HEK293 (cell line): ENCODE measurements around the gene CGGBP1.

Source experiments
- CTCF ChIA-PET: fragments of 350-600 bp; formaldehyde crosslinking; extraction: SDS; loops from one replicate; lab custom pipeline; 2021; ENCODE audit warnings: antibody characterized with exemption; lab: Yijun Ruan, JAX
- POLR2A ChIA-PET: fragments of 300-600 bp; formaldehyde crosslinking; extraction: SDS; loops from one replicate; lab custom pipeline; 2020; ENCODE audit warnings: antibody characterized with exemption, inconsistent platforms; lab: Yijun Ruan, JAX
- H3K27ac ChIP-seq: fragments of 200-500 bp; sonication (Bioruptor generic); 2 replicates; pipeline ENCODE4 v1.5.1; 2014; ENCODE audit warnings: low read depth, low read length, control low read depth, inconsistent platforms; ENCODE audit errors: extremely low read depth
- H3K36me3 ChIP-seq, 2 experiments: fragments of 200-500 bp in 1 of 2; sonication (Bioruptor generic) in 1 of 2; 1 replicate in 1 of 2; 2 replicates in 1 of 2; pipeline ENCODE4 v1.5.1; 2014 to 2017; ENCODE audit warnings: inconsistent platforms in 2 of 2, low read length in 2 of 2; ENCODE audit not compliant: control insufficient read depth in 2 of 2, insufficient read depth in 1 of 2
- H3K4me1 ChIP-seq: fragments of 200-500 bp; sonication (Bioruptor generic); 2 replicates; pipeline ENCODE4 v1.5.1; 2014; ENCODE audit warnings: mild to moderate bottlenecking, low read length, inconsistent platforms; ENCODE audit not compliant: control insufficient read depth, insufficient read depth
- H3K4me3 ChIP-seq: 2 replicates; pipeline ENCODE4 v1.5.1; 2011; ENCODE audit warnings: low read depth, mild to moderate bottlenecking, control low read depth, low read length, moderate library complexity
- H3K9me3 ChIP-seq: fragments of 200-500 bp; sonication (Bioruptor generic); 2 replicates; pipeline ENCODE4 v1.5.1; 2014; ENCODE audit warnings: low read depth, low read length, inconsistent platforms; ENCODE audit not compliant: control insufficient read depth, insufficient read depth
- IKZF3 ChIP-seq: fragments of 450-650 bp; IDR thresholded peaks from 2 replicates; pipeline ENCODE4 v1.5.0; 2018; ENCODE audit warnings: missing biosample characterization, mild to moderate bottlenecking, missing genetic modification characterization, moderate library complexity
- PRDM1 ChIP-seq: fragments of 450-650 bp; formaldehyde crosslinking; IDR thresholded peaks from 2 replicates; pipeline ENCODE4; 2016; ENCODE audit warnings: missing biosample characterization, missing genetic modification characterization
- REPIN1 ChIP-seq: fragments of 450-650 bp; formaldehyde crosslinking; IDR thresholded peaks from 2 replicates; pipeline ENCODE4 v1.5.1; 2017; ENCODE audit warnings: missing biosample characterization, missing genetic modification characterization, low read depth
- YY1 ChIP-seq: fragments of 450-650 bp; formaldehyde crosslinking; IDR thresholded peaks from 2 replicates; pipeline ENCODE4 v1.5.1; 2018; ENCODE audit warnings: missing biosample characterization, missing genetic modification characterization
- ZBTB20 ChIP-seq: fragments of 450-650 bp; formaldehyde crosslinking; IDR thresholded peaks from 2 replicates; pipeline ENCODE4 v1.5.1; 2016; ENCODE audit warnings: missing biosample characterization, missing genetic modification characterization
- ZBTB44 ChIP-seq: fragments of 450-650 bp; IDR thresholded peaks from 2 replicates; pipeline ENCODE4 v1.5.1; 2018; ENCODE audit warnings: missing biosample characterization, mild to moderate bottlenecking, missing genetic modification characterization
- ZBTB8A ChIP-seq: fragments of 450-650 bp; formaldehyde crosslinking; IDR thresholded peaks from 2 replicates; pipeline ENCODE4 v1.5.1; 2016; ENCODE audit warnings: missing biosample characterization, missing genetic modification characterization
- ZFP41 ChIP-seq: fragments of 450-650 bp; formaldehyde crosslinking; IDR thresholded peaks from 2 replicates; pipeline ENCODE4 v1.5.1; 2016; ENCODE audit warnings: missing biosample characterization, missing genetic modification characterization, borderline replicate concordance
- ZFP69B ChIP-seq: fragments of 450-650 bp; formaldehyde crosslinking; IDR thresholded peaks from 2 replicates; pipeline ENCODE4 v1.5.1; 2016; ENCODE audit warnings: missing biosample characterization, missing genetic modification characterization
- ZNF112 ChIP-seq: fragments of 450-650 bp; formaldehyde crosslinking; IDR thresholded peaks from 2 replicates; pipeline ENCODE4 v1.5.0; 2017; ENCODE audit warnings: missing biosample characterization, missing genetic modification characterization
- ZNF121 ChIP-seq: fragments of 450-650 bp; formaldehyde crosslinking; IDR thresholded peaks from 2 replicates; pipeline ENCODE4 v1.5.1; 2016; ENCODE audit warnings: missing biosample characterization, missing genetic modification characterization
- ZNF138 ChIP-seq: fragments of 450-650 bp; formaldehyde crosslinking; IDR thresholded peaks from 2 replicates; pipeline ENCODE4 v1.5.1; 2016; ENCODE audit warnings: missing biosample characterization, missing genetic modification characterization, borderline replicate concordance
- ZNF169 ChIP-seq: fragments of 450-650 bp; formaldehyde crosslinking; IDR thresholded peaks from 2 replicates; pipeline ENCODE4 v1.5.1; 2016; ENCODE audit warnings: missing biosample characterization, missing genetic modification characterization
- ZNF274 ChIP-seq, 2 experiments: fragments of 200-500 bp in 1 of 2; fragments of 450-650 bp in 1 of 2; sonication (Bioruptor generic) in 1 of 2; formaldehyde crosslinking in 1 of 2; IDR thresholded peaks; 2 replicates each; pipeline versions ENCODE4 v1.5.1 to v1.6.1; 2014 to 2016; ENCODE audit warnings: borderline replicate concordance in 1 of 2, inconsistent platforms in 1 of 2, low read length in 1 of 2, missing biosample characterization in 1 of 2, missing genetic modification characterization in 1 of 2
- ZNF335 ChIP-seq: fragments of 450-650 bp; formaldehyde crosslinking; conservative IDR thresholded peaks from 2 replicates; pipeline ENCODE4 v1.5.1; 2016; ENCODE audit warnings: missing biosample characterization, missing genetic modification characterization
- ZNF341 ChIP-seq: fragments of 450-650 bp; formaldehyde crosslinking; IDR thresholded peaks from 2 replicates; pipeline ENCODE4; 2016; ENCODE audit warnings: low read depth, missing biosample characterization, missing genetic modification characterization
- ZNF37A ChIP-seq: fragments of 450-650 bp; IDR thresholded peaks from 2 replicates; pipeline ENCODE4 v1.5.1; 2018; ENCODE audit warnings: missing biosample characterization, missing genetic modification characterization
- ZNF473 ChIP-seq: fragments of 450-650 bp; formaldehyde crosslinking; IDR thresholded peaks from 2 replicates; pipeline ENCODE4 v1.5.1; 2017; ENCODE audit warnings: missing biosample characterization, missing genetic modification characterization
- ZNF48 ChIP-seq: fragments of 450-650 bp; formaldehyde crosslinking; IDR thresholded peaks from 2 replicates; pipeline ENCODE4 v1.5.1; 2016; ENCODE audit warnings: missing biosample characterization, missing genetic modification characterization
- ZNF518A ChIP-seq: fragments of 450-650 bp; formaldehyde crosslinking; conservative IDR thresholded peaks from 2 replicates; pipeline ENCODE4 v1.5.1; 2016; ENCODE audit warnings: low read depth, missing biosample characterization, missing genetic modification characterization
- ZNF530 ChIP-seq: fragments of 450-650 bp; formaldehyde crosslinking; IDR thresholded peaks from 2 replicates; pipeline ENCODE4 v1.5.1; 2016; ENCODE audit warnings: low read depth, missing biosample characterization, missing genetic modification characterization
- ZXDB ChIP-seq: fragments of 450-650 bp; formaldehyde crosslinking; IDR thresholded peaks from 2 replicates; pipeline ENCODE4 v1.5.1; 2016; ENCODE audit warnings: missing biosample characterization, missing genetic modification characterization

Gene CGGBP1

GRCh38 chr3:88033079-88033478 is 25.7 kb downstream of the CGGBP1 start:
- H3K4me3 ChIP-seq: no peak overlapping the region
- no peaks in the 10 kb centered on the region for H3K4me1 ChIP-seq
- H3K9me3 ChIP-seq: no peaks in the 10 kb centered on the region
- ChIA-PET CTCF (no interaction called here), POLR2A (no interaction called here)
- H3K27ac ChIP-seq: no peak overlapping the region
- H3K36me3 ChIP-seq: no peaks in the 10 kb centered on the region
- TF ChIP-seq REPIN1 (tag by site-specific recombination): no peak

GRCh38 chr3:88032245-88032644 is 26.6 kb downstream of the CGGBP1 start:
- Histone ChIP-seq H3K27ac (no peak overlapping the region), H3K4me3 (no peak overlapping the region), H3K36me3 (no peaks in the 10 kb centered on the region)
- no peak for TF ChIP-seq ZBTB20 (tag by site-specific recombination)
- TF ChIP-seq ZNF530 (tag by site-specific recombination): no peak
- TF ChIP-seq ZNF473 (tag by site-specific recombination): no peak
- no peak for TF ChIP-seq ZNF37A
- no peak for TF ChIP-seq ZXDB (tag by site-specific recombination)
- TF ChIP-seq IKZF3 (tag by site-specific recombination): no peak
- no peak for TF ChIP-seq ZNF112 (tag by site-specific recombination)
- TF ChIP-seq ZFP41 (tag by site-specific recombination): no peak
- no peak for TF ChIP-seq ZNF169 (tag by site-specific recombination)
- no peak for TF ChIP-seq ZFP69B (tag by site-specific recombination)
- TF ChIP-seq ZNF138 (tag by site-specific recombination): no peak
- TF ChIP-seq, all 188 proteins: peak for 0
- POLR2A ChIA-PET: no interaction called here
- H3K9me3 ChIP-seq: no peaks in the 10 kb centered on the region
- CTCF ChIA-PET: no interaction called here
- H3K4me1 ChIP-seq: no peaks in the 10 kb centered on the region

DNA sequence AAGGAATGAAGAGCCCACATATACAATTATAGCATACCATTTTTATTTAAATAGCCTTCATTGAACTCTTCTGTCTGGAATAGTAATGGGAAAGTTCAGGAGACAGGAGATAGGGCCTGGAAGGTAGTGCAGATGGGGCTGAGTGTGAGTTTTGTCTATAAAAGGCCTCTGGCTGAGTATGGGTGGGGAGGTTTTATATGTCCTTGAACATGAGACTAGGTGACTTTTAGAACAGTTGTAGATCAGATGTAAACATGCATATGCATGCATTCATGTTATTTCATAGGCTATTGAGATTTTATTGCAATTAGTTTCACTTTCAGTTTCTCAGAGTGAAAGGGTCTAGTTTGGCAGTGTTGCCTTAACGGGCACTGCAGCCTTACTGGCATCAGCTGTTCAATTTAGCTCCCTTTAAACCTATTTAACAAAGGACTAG is 27.1 kb downstream of the CGGBP1 start:
- TF ChIP-seq ZNF518A (tag by site-specific recombination) (0 out of 2 replicates have a peak, but pooled peaks have one; percentile 17), PRDM1 (tag by site-specific recombination) (peak; percentile 72), ZNF341 (tag by site-specific recombination) (peak; percentile 37; the same call in 1 of the 2 replicates), ZNF48 (tag by site-specific recombination) (no peak), ZNF121 (tag by site-specific recombination) (no peak), ZBTB44 (tag by site-specific recombination) (peak; percentile 60; the same call in 1 of the 2 replicates), ZNF274 (IDR thresholded peaks at IDR 0.05; ENCODE audit: low read length) (no peak), ZNF274 (tag by site-specific recombination; IDR thresholded peaks at IDR 0.05; ENCODE audit: borderline replicate concordance) (no peak), YY1 (no peak), ZNF335 (0 out of 2 replicates have a peak, but pooled peaks have one; percentile 15), ZBTB8A (tag by site-specific recombination) (0 out of 2 replicates have a peak, but pooled peaks have one; percentile 24)
- no peaks in the 10 kb centered on the region for H3K4me1 ChIP-seq
- ChIA-PET CTCF (no interaction called here), POLR2A (no interaction called here)
- no peaks in the 10 kb centered on the region for H3K9me3 ChIP-seq
- H3K4me3 ChIP-seq: peak overlapping the region; percentile 21
- H3K27ac ChIP-seq: no peak overlapping the region
- no peaks in the 10 kb centered on the region for H3K36me3 ChIP-seq
